HG02623 (cell line): ENCODE measurements around the gene HELZ2.

Experiments used
- ATAC-seq: cut with Tn5 transposase; IDR thresholded peaks from one replicate; pipeline ENCODE4 v1.9.1; 2021; ENCODE audit warnings: moderate library complexity; ENCODE audit not compliant: unreplicated experiment

HELZ2 gene

DNA sequence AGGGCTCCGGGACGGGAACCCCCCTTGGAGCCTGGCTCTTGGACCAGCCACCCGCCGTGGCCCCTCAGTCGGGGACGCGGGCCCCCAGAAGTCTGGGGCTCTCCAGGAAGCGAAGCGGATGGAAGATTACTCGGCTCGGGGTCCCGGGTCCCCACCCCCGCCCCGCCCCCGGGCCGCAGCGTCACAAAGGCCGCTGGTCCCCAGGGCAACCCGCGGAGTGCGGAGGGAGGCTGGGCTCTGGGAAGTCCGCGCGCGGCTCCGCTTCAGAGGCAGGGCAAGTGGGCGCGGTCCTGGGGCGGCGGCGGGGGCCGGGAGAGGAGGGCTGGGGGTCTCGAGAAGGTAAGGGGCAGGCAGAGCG, 20.1 kb downstream of the HELZ2 start, which contains the start of gene FNDC11:
FNDC11 (plus strand) TSS at position 227 of the 358 bp plus-strand sequence. CDS start 1,505 bp downstream, outside the sequence.
- ATAC-seq, result no peak

DNA sequence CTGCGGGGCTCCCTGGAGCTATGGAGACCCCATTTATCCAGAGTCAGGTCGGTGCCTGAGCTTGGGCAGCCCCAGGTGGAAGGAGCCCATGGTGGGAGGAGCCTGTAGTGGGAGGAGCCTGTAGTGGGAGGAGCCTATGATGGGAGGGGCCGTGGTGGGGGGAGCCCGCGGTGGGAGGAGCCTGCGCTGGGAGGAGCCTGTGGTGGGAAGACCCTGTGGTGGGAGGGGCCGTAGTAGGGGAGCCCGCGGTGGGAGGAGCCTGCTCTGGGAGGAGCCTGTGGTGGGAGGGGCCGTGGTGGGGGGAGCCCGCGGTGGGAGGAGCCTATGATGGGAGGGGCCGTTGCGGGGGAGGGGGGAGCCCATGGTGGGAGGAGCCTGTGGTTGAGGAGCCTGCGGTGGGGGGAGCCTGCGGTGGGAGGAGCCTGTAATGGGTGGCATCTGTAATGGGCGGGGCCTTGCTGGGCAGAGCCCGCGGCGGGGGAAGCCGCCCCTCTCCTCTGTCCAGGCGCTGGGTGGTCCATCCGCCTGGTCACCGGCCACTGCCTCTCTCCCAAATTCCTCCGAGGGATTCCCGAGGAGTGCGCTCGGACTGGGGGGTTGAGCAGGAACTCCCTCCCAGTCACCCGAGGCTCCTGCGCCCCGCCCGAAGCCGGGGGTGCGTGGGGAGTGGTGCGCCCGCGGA, 20.6 kb downstream of the HELZ2 start:
- ATAC-seq, result no peak

DNA sequence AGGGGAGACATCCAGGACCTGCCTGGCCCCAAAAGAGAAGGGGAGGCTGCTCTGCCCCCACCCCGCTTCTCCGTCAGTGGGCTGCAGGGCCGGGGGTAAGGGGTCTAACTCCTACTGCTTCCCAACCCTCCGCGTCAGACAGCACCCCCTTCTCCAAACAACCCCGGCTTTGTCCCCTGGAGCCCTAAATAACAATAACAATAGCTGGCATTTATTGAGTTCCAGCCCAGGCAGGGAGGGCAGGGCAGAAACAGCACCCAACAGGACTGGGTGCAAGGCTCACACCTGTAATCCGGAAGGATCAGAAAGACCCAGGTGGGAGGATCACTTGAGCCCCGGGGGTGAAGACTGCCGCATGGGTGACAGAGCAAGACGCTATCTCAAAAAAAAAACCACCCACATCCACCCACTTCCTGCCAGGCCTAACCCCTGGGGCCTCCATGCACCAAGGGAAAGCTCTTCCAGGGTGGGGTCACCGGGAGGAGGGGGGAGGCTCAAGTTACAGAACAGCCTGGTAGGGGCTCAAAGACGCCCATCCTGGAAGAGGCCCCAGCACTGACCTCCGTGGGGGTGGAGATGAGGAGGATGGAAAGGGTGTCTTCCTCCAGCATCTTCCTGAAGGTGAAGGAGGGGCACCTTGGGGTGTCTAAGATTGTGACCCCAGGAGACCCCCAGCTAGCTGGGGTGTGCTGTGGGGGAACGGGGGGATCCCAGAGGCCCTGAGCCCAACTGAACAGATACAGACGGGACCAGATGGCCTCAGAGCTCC, 21.4 kb downstream of the HELZ2 start:
- no peak for ATAC-seq

DNA sequence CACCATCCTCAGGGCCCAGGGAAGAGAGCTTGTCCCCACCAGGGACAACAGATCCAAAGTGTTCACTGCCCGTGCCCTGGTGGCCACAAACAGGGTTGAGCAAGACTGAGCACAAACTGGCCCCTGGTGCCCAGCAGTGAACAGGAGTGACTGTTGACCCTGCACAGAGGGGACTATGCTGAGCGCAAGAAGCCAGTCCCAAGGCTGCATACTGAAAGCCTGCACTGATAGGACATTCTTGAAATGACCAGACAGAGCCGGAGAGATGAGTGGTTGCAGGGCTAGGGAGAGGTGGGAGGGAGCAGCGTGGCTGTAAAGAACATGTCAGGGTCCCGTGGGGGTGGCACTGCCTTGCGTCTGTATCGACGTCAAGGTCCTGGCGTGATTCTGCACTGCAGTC, 23.0 kb downstream of the HELZ2 start:
- ATAC-seq, result no peak

DNA sequence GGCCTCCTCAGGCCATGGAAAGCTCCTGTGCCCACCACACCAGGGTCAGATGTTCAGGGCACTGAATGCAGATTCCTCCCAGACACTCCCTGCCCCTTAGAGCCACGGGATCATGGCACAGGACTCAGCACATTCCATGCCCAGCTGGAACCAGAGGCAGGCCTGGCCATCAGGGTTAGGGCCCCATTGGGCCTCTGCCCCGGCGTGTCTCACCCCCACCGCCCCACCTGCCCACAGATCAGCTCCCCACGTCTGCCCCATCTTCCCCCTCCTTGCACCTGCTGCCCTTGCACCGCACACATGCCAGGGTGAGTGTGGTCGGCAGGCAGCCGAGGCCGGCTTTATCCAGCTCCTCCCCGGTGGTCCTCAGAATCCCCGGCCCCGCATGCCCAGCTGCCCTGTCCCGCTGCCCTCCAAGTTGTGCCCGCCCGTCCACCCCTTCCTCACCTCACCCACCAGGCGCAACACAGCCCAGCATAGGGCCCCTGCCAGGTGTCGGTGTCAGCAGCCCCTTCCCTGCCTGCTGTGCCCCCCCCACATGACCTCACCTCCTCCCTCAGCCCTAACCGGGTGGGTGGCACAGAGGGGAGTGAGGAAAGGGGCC, 24.3 kb downstream of the HELZ2 start:
- ATAC-seq, result no peak

DNA sequence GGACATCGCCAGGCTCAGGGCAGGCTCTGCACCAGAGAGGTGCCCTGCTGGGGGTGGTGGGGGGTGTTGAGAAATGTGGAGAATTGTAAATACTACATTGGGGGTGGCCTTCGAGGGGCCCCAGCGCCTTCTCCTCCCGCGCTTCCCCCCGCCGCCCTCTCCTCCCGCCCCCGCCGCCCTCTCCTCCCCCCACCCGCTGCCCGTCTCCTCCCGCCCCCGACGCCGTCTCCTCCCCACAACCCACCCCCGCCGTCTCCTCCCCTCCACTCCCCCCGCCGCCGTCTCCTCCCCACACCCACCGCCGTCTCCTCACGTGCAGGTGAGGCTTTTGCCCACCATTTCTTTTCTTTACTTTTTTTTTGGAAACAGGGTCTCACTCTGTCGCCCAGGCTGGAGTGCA, 25.0 kb downstream of the HELZ2 start:
- ATAC-seq, result no peak

DNA sequence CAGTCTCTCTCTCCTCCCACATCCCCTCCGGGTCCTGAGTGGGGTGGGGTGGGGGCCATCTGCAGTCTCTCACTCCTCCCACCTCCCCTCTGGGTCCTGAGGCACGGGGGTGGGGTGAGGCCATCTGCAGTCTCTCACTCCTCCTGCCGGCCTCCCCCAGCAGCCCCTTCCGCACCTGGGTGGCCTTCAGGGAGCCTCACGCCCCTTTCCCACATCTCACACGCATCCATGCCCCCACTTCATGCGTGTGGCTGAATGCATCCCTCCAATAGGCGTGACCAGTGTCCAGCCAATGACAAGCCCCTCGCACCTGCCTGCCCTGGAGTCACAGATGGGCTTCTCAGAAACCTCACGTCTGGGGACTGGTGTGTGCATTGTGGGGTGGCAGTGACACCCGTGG, 25.5 kb downstream of the HELZ2 start:
- no peak for ATAC-seq

DNA sequence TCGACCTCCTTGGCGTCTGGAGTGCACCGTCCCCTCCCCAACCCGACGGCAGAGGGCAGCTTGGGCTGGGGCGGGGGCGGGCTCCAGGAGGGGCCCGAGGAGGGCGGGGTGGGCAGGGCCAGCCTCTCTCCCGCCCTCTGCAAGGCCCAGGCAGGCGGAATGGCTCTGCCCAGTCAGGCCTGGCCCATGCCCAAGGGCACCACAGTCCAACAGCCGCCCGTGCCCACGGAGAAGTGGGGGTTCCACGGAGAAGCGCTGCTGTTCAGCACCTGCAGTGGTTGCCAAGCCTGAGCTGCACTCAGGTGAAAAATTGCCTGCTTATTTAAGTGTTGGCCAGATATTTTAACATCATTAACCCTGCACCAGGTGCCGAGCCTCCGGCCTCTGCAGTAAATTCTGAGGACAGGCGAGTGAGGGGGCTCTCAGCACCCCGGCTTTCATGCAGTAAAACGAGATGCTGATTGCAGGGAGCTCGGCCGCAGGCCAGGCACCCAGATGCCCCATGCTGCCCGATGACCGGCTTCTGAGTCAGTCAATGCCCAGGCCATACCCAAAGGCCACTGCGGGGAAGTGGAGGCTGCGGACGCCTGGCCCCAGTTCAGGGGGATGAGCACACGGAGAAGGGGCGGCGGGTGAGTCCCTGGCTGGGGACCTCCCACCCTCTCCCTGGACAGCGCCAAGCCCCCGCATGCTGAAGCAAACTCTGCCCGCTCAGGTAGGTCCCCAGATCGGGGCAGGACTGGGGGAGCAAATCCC, 26.1 kb downstream of the HELZ2 start, which contains the start of gene SRMS:
SRMS (minus strand) TSS at position 25 of the 756 bp plus-strand sequence. CDS start 286 bp downstream, outside the sequence.
- ATAC-seq, result no peak

DNA sequence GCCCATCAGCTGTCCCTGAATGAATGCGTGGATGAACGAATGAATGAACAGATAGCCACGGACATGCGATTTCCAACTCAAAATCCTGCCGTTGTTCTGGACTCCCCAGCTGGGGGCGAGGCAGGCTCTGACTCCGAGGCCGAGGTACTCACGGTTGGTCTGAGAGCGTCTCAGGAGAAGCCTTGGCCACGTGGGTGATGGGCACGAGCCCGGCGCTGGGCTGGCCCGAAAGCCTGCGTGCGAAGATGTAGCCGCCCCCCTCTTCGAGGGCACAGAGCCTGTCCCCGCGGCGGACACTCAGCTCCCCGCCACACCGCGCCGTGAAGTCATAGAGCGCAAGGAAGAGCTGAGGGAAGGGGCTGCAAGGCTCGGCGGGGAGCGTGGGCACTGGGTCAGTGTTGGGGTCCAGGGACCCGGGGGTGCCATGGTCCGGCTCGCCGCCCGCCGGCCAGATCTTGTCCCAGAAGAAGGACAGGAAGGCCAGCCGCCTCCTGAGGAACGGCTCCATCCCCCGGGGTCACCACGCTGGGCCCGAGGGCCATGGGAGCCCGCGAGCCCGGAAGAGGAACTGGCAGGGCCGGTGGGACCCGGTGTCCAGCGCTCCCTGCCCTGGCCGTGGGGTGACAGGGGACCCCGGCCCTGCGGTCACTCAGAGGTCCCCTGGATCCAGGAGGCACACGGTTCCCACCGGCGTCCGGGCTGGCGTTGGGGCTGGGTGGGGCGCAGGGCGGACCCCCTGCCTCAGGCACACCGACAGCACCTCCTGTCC, 26.9 kb downstream of the HELZ2 start:
- no peak for ATAC-seq

DNA sequence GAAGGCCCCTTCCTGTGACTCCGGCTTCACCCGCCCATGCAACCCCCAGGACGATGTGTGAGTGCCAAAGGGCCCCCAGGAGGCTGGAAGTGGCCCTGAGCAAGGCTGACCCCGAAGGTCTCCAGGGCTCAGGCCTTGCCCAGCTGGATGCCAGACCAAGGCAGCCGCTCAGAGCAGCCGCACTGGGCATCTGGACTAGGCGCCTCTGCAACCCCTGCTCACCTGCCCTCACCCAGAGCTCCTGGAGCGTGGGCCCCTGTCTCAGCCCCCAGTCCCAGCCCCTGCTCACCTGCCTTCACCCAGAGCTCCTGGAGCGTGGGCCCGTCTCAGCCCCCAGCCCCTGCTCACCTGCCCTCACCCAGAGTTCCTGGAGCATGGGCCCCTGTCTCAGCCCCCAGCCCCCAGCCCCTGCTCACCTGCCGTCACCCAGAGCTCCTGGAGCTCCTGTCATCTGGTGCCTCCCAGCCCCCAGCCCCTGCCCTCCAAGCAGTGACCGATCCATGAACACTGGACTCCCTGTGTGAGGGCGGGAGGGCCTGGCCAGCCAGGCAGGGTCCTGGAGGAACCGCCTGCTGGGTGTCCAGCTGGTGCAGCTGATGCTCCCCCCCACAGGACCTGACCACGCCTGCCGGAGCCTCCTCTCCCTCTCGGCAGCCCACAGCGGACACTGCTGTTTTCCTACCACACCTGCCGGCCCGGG, 27.6 kb downstream of the HELZ2 start:
- ATAC-seq, result no peak

DNA sequence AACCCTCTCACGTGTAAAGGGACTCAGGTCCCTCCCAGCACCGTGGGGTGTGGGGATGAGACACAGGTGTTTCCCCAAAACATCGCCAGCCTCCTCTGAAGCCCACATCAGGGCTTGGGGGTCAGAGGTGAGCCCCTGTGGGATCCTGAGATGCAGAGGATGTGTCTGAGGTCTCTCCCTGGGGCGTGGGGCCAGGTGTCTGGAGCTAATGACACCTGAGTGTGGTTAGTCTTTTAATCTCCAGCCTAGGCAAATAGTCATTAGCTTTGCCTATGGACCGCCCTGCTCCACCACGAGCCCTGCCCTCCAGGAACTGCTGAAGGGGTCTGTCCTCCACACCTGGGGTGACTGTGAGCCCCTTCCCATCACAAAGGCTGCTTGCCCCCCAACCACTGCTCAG, 28.2 kb downstream of the HELZ2 start:
- ATAC-seq, result no peak

DNA sequence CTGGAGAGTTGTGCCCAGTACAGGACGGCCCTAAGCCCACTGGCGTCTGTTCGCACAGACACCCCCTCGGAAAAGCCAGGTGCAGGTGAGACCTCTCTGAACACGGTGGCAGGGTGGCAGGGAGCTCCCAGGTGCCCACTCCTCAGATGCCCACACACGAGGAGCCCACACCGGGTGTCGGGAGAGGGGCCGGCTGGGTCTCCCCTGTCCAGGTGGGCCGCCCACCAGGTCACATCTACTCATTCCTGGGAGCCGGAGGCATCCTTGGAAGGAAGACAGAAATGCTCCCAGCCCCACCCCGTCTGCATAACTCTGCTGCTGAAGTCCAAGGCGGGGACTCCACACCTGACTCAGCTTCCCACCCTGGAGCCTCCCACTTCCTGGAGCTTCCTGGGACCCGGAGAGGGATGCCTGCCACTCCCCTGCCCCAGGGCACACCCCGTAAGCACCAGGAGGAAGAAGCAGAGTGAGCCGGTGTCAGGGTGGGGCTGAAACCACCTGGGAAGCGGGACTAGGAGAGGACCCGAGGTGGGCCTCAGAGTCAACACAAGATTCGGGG, 29.0 kb downstream of the HELZ2 start:
- no peak for ATAC-seq

DNA sequence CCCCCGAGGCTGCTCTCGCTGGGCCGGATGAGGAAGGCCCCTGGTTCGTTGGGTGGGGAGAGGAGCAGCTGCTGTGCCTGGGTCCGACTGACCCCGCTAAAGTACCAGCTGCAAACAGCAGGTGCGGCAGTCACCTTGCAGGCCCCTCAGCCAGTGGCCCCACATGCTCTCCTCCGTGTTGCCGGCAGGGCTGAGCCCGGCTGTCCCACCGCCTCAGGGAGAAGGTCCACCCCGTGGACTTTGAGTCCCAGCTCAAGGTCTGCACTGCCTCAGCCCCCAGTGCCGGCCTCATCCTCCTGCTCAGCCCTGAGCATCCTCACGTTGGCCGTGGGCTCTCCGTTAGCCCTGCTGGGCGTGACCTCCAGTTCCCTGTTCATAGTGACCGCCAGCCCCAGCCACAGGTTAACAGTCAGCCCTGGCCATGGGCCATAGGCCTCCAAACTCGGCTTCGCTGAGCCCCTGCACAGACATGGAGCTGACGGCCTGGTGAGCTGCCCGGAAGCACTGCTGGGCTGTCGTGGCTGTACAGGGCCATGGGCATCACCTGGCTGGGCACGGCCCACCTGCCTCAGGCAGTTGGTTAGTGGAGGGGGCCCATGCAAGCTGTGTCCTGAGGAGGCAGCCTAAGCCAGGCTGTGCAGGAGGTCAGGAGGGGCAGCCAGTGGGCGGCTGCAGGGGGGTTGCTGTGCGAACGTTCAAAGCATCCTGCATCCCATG, 29.6 kb downstream of the HELZ2 start:
- no peak for ATAC-seq

DNA sequence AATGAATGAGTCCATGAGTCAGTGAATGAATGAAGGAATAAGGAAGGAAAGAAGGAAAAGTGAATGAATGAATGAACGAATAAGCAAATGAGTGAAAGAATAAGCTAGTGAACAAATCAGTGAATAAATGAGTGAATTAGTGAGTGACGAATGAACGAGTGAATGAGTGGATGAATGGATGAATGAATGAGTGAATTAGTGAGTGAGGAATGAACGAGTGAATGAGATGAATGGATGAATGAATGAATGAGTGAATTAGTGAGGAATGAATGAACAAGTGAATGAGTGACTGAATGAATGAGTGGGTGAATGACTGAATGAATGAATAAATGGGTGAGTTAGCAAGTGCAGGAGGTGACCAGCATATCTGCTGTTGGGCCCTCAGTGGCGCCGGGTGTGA, 30.3 kb downstream of the HELZ2 start:
- no peak for ATAC-seq

DNA sequence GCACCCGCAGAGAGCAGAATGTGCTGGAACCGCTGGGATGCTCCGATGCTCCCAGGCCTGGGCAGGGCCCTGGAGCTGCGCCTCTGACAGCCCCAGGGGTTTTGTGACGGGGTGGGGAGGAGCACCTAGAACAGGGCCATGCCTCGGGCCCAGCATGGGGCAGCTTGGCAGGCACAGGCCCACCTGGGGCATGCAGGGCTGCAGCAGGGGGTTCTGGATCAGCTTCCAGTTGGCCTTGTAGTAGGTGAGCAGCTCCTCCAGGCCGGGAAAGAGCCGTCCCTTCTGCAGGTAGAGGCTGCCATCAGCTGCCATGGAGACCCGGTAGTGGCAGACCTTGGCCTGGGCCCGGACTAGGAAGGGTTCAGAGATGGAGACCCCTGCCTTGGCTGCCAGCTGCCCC, 30.9 kb downstream of the HELZ2 start:
- no peak for ATAC-seq

DNA sequence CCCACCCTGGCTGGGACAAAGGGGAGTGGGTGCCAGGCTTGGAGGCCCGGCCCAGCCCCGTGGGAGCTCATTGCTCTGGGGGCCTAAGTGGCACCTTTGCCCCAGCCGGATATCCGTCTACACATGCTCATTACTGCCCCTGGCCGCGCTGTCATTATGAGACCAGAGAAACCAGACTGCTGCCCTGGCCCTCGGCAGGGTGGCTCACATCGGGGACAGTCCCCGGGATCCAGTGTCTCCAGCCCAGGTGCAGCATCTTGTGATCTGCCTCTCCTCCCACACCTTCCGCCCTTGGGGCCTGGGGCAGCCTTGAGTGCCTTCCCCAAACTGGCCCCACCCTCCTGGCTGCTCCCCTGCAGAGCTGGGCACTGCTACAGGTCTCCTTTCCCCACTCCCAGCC, 31.3 kb downstream of the HELZ2 start:
- no peak for ATAC-seq

DNA sequence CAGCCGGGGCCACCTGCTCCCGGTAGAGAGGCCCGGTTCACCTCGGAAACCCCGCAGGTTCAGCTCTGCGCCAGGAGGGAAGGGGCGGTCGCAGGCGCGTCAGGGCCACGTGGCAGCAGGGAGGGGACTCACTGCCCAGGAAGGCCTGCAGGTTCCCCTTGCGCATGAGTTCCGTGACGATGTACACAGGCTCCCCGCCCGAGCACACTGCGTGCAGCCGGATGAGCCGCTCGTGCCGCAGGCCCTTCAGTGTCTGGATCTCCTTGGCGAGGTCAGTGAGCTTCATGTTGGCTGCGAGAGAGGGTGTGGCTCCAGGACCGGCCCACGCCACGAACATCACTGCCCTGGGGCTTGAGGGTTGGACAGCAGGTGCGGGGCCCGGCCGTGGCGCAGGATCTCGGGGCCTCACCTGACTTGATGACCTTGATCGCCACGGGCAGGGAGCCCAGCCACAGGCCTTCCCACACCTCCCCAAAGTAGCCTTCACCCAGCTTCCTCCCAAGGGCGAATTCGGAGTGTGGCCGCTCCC, 31.9 kb downstream of the HELZ2 start:
- ATAC-seq, result no peak

DNA sequence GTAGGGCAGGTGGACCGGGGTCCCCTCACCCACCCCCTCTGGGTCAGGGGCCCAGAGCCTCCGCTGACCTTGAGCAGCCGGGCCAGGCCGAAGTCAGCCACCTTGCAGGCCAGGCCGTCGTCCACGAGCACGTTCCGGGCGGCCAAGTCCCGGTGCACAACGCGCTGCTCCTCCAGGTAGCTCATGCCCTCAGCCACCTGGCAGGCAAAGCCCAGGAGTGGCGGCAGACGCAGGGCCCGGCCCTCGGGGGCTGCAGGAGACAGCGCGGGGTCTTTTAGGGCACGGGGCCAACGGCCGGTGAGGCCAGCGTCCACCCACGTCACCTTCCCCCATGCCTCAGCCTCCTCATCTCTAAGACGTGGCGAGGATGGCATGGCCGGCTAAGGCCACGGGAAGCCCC, 32.7 kb downstream of the HELZ2 start:
- ATAC-seq, result no peak
